Activated naive CD4-positive, alpha-beta T cell treated with anti-CD3 and anti-CD28 coated beads, Interleukin-2, amount 50 U/mL, for 24 hours (primary cell): Measurements from ENCODE around the gene OR5K2.

Experiments used
- H3K27ac Mint-ChIP-seq: one replicate; pipeline ENCODE4 v1.8.0; 2021; ENCODE audit warnings: mild to moderate bottlenecking, mixed read lengths
- H3K27me3 Mint-ChIP-seq: one replicate; pipeline ENCODE4 v1.8.0; 2021; ENCODE audit warnings: mixed read lengths
- H3K36me3 Mint-ChIP-seq: one replicate; pipeline ENCODE4 v1.8.0; 2021; ENCODE audit warnings: mixed read lengths
- H3K4me1 Mint-ChIP-seq: one replicate; pipeline ENCODE4 v1.8.0; 2021; ENCODE audit warnings: mixed read lengths
- H3K4me3 Mint-ChIP-seq: one replicate; pipeline ENCODE4 v1.8.0; 2021; ENCODE audit warnings: mild to moderate bottlenecking, mixed read lengths
- H3K9me3 Mint-ChIP-seq: one replicate; pipeline ENCODE4 v1.8.0; 2021; ENCODE audit warnings: mixed read lengths

The OR5K2 gene

GRCh38 chr3:98497381-98497780 lies at the start of gene OR5K2:
Gene OR5K2, plus strand, starts transcription at chr3:98497681. Its CDS starts 0 bp downstream, at chr3:98497681.
- Mint-ChIP-seq H3K36me3 (peaks cover 4% of the 10 kb centered on the region), H3K4me3 (no peak within 1 kb of the TSS), H3K4me1 (peaks cover 3% of the 10 kb centered on the region), H3K27ac (no peak within 1 kb of the TSS), H3K9me3 (no peaks in the 10 kb centered on the region), H3K27me3 (no peaks in the 10 kb centered on the region)

GRCh38 chr3:98449606-98450193 lies 47.8 kb upstream of the OR5K2 start:
- Mint-ChIP-seq H3K4me1 (peaks cover under 1% of the 10 kb centered on the region), H3K27me3 (peaks cover 5% of the 10 kb centered on the region), H3K9me3 (no peaks in the 10 kb centered on the region), H3K36me3 (no peaks in the 10 kb centered on the region), H3K27ac (no peak overlapping the region), H3K4me3 (no peak overlapping the region)

GRCh38 chr3:98450372-98450771 lies 47.1 kb upstream of the OR5K2 start:
- no peaks in the 10 kb centered on the region for H3K9me3 Mint-ChIP-seq
- peaks cover 4% of the 10 kb centered on the region for H3K4me1 Mint-ChIP-seq
- H3K36me3 Mint-ChIP-seq = no peaks in the 10 kb centered on the region
- H3K27ac Mint-ChIP-seq = no peak overlapping the region
- peaks cover 4% of the 10 kb centered on the region for H3K27me3 Mint-ChIP-seq
- H3K4me3 Mint-ChIP-seq = no peak overlapping the region

GRCh38 chr3:98453827-98454226 lies 43.7 kb upstream of the OR5K2 start:
- Mint-ChIP-seq H3K4me3 (no peak overlapping the region), H3K27me3 (peaks cover 2% of the 10 kb centered on the region), H3K36me3 (no peaks in the 10 kb centered on the region), H3K4me1 (peaks cover 4% of the 10 kb centered on the region), H3K9me3 (no peaks in the 10 kb centered on the region), H3K27ac (no peak overlapping the region)

GRCh38 chr3:98454929-98455328 lies 42.6 kb upstream of the OR5K2 start:
- Mint-ChIP-seq H3K4me1 (peaks cover 4% of the 10 kb centered on the region), H3K27ac (peak overlapping the region; percentile 9), H3K27me3 (peaks cover 2% of the 10 kb centered on the region), H3K4me3 (no peak overlapping the region), H3K36me3 (no peaks in the 10 kb centered on the region), H3K9me3 (no peaks in the 10 kb centered on the region)

- peaks cover 4% of the 10 kb centered on the region for H3K4me1 Mint-ChIP-seq
- H3K4me3 Mint-ChIP-seq = no peak overlapping the region
- H3K27ac Mint-ChIP-seq = no peak overlapping the region
- H3K36me3 Mint-ChIP-seq = no peaks in the 10 kb centered on the region
- H3K9me3 Mint-ChIP-seq = peaks cover 5% of the 10 kb centered on the region
- H3K27me3 Mint-ChIP-seq = peaks cover 2% of the 10 kb centered on the region
Observed at GRCh38 chr3:98457543-98457942, 39.9 kb upstream of the OR5K2 start.

GRCh38 chr3:98460220-98460619 lies 37.3 kb upstream of the OR5K2 start:
- Mint-ChIP-seq H3K36me3 (no peaks in the 10 kb centered on the region), H3K27me3 (no peaks in the 10 kb centered on the region), H3K4me1 (no peaks in the 10 kb centered on the region), H3K4me3 (no peak overlapping the region), H3K27ac (no peak overlapping the region), H3K9me3 (peaks cover 5% of the 10 kb centered on the region)

GRCh38 chr3:98462901-98463300 lies 34.6 kb upstream of the OR5K2 start, which contains the start of gene OR5K1:
Gene OR5K1, plus strand, starts transcription at chr3:98463201. Its CDS starts 6,376 bp downstream, at chr3:98469577.
- H3K27me3 Mint-ChIP-seq = no peaks in the 10 kb centered on the region
- H3K36me3 Mint-ChIP-seq = no peaks in the 10 kb centered on the region
- H3K4me1 Mint-ChIP-seq = no peaks in the 10 kb centered on the region
- peaks cover 7% of the 10 kb centered on the region for H3K9me3 Mint-ChIP-seq
- H3K27ac Mint-ChIP-seq = no peak within 1 kb of the TSS
- no peak within 1 kb of the TSS for H3K4me3 Mint-ChIP-seq

- peaks cover 35% of the 10 kb centered on the region for H3K9me3 Mint-ChIP-seq
- peaks cover 5% of the 10 kb centered on the region for H3K27me3 Mint-ChIP-seq
- H3K4me3 Mint-ChIP-seq = no peak overlapping the region
Observed at GRCh38 chr3:98482717-98483482, 14.6 kb upstream of the OR5K2 start.

GRCh38 chr3:98483626-98484025 lies 13.9 kb upstream of the OR5K2 start:
- peaks cover 38% of the 10 kb centered on the region for H3K9me3 Mint-ChIP-seq
- H3K27ac Mint-ChIP-seq = no peak overlapping the region
- no peak overlapping the region for H3K4me3 Mint-ChIP-seq
- no peaks in the 10 kb centered on the region for H3K4me1 Mint-ChIP-seq
- peaks cover 5% of the 10 kb centered on the region for H3K27me3 Mint-ChIP-seq
- H3K36me3 Mint-ChIP-seq = peaks cover 10% of the 10 kb centered on the region

More at GRCh38 chr3:98482717-98483482, 14.6 kb upstream of the OR5K2 start:
- Mint-ChIP-seq H3K27ac (no peak overlapping the region), H3K4me1 (no peaks in the 10 kb centered on the region), H3K36me3 (peaks cover 10% of the 10 kb centered on the region)

- Mint-ChIP-seq H3K27me3 (no peaks in the 10 kb centered on the region), H3K36me3 (peaks cover 7% of the 10 kb centered on the region), H3K4me1 (peaks cover 6% of the 10 kb centered on the region), H3K9me3 (no peaks in the 10 kb centered on the region), H3K27ac (no peak overlapping the region), H3K4me3 (no peak overlapping the region)
Observed at GRCh38 chr3:98500019-98500418, 2.5 kb downstream of the OR5K2 start.

- Mint-ChIP-seq H3K27ac (no peak overlapping the region), H3K36me3 (peaks cover 7% of the 10 kb centered on the region), H3K9me3 (no peaks in the 10 kb centered on the region), H3K27me3 (no peaks in the 10 kb centered on the region), H3K4me3 (no peak overlapping the region), H3K4me1 (peaks cover 6% of the 10 kb centered on the region)
Observed at GRCh38 chr3:98501270-98501669, 3.8 kb downstream of the OR5K2 start.

- H3K27me3 Mint-ChIP-seq = no peaks in the 10 kb centered on the region
- H3K4me3 Mint-ChIP-seq = no peak overlapping the region
- peaks cover 7% of the 10 kb centered on the region for H3K36me3 Mint-ChIP-seq
- H3K4me1 Mint-ChIP-seq = peaks cover 6% of the 10 kb centered on the region
- H3K9me3 Mint-ChIP-seq = no peaks in the 10 kb centered on the region
- no peak overlapping the region for H3K27ac Mint-ChIP-seq
Observed at GRCh38 chr3:98501863-98502576, 4.5 kb downstream of the OR5K2 start.

GRCh38 chr3:98504539-98504938 lies 7.1 kb downstream of the OR5K2 start:
- Mint-ChIP-seq H3K27ac (no peak overlapping the region), H3K4me3 (no peak overlapping the region), H3K9me3 (no peaks in the 10 kb centered on the region), H3K36me3 (peaks cover 17% of the 10 kb centered on the region), H3K4me1 (peaks cover 6% of the 10 kb centered on the region), H3K27me3 (no peaks in the 10 kb centered on the region)

- Mint-ChIP-seq H3K4me1 (peaks cover 4% of the 10 kb centered on the region), H3K27me3 (no peaks in the 10 kb centered on the region), H3K9me3 (no peaks in the 10 kb centered on the region), H3K27ac (peak overlapping the region; percentile 44), H3K36me3 (peaks cover 17% of the 10 kb centered on the region), H3K4me3 (no peak overlapping the region)
Observed at GRCh38 chr3:98508582-98508981, 11.1 kb downstream of the OR5K2 start.

- Mint-ChIP-seq H3K9me3 (no peaks in the 10 kb centered on the region), H3K27ac (no peak overlapping the region), H3K36me3 (peaks cover 40% of the 10 kb centered on the region), H3K27me3 (no peaks in the 10 kb centered on the region), H3K4me1 (peaks cover 24% of the 10 kb centered on the region), H3K4me3 (no peak overlapping the region)
Observed at GRCh38 chr3:98512576-98512975, 15.1 kb downstream of the OR5K2 start.
